Superior temporal gyrus (tissue), 1 donor: ENCODE results near the gene FCER1G.

ENCODE experiments used
- DNase-seq: peaks from one replicate; pipeline ENCODE4 v3.0.0-alpha.2; 2016; ENCODE audit errors: extremely low spot score

Gene FCER1G

DNA sequence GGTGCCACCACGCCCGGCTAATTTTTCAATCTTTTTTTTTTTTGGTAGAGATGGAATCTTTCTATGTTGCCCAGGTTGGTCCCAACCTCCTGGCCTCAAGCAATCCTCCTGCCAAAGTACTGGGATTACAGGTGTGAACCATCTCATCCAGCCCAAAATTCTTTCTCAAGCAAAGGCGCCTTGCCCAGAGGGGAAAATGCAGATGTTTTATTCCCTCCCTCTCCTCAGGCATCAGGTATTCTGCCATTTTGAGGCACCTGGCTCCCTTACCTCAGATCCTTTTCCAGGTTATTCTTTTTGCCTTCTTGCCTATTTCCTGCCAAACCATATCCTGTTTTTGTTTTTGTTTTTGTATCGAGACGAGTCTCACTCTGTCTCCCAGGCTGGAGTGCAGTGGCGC is 26.7 kb upstream of the FCER1G start:
- no peak for DNase-seq

DNA sequence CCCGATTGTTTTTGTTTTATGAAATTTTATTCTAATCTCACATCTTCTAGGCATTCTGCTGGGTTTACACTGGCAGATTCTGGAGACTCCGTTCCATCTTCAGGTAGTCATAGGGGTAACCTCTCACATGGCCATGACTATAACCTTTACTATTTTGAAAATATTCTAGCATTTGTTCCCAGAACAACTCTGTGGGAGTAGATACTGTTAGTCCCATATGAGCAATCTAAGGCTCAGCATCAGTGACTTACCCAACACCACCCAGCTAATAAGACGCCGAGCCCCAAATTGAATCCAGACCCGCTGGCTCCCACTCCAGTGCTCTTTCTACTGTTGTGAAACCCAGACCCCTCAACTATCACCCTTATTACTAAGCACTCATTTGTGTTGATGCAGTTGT is 26.1 kb upstream of the FCER1G start:
- DNase-seq = no peak

DNA sequence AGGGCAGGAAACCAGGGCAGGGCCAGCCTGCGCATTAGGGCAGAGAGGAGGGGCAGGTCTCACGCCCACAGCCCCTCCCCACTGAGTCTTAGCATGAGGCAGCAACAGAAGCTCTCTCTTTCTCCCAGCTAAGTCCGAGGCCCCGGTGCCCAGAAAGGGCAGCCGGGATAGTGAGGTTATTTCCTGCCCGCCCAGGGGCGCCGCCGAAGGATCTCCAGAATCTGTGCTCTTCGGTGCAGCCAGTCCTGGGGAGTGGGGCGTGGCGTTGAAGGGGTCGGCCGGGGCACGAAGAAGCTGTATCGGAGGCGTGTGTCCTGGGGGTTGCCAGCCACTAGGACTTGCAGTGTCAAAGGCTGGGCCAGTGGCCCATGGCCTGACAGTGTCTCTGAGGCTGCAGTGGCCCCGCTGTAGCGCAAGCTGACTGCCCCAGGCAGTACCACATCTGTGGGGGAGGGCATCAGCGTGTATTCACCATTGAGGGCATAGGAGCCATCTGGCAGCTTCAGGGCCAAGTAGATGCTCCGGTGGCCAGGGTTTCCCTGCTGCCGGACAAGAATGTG is 24.1 kb upstream of the FCER1G start:
- peak; percentile 57 for DNase-seq

DNA sequence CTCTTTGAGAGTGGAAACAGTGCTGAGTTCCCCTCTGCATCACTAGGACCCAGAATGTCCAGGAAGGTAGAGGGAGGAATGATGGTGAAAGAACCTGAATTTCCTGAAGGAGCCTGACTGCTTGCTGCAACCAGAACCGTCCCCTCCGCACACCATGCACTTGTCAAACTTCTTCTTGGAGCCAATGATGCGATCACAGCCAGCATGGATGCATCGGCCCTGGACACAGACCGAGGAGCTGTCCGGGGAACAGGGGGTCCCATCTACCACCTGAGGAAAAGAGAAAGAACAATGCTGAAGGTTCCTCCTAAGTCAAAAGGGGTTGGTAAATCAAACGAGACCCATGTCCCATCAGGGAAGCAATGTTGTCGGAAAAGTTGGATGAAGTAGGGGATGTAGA is 23.1 kb upstream of the FCER1G start:
- no peak for DNase-seq

DNA sequence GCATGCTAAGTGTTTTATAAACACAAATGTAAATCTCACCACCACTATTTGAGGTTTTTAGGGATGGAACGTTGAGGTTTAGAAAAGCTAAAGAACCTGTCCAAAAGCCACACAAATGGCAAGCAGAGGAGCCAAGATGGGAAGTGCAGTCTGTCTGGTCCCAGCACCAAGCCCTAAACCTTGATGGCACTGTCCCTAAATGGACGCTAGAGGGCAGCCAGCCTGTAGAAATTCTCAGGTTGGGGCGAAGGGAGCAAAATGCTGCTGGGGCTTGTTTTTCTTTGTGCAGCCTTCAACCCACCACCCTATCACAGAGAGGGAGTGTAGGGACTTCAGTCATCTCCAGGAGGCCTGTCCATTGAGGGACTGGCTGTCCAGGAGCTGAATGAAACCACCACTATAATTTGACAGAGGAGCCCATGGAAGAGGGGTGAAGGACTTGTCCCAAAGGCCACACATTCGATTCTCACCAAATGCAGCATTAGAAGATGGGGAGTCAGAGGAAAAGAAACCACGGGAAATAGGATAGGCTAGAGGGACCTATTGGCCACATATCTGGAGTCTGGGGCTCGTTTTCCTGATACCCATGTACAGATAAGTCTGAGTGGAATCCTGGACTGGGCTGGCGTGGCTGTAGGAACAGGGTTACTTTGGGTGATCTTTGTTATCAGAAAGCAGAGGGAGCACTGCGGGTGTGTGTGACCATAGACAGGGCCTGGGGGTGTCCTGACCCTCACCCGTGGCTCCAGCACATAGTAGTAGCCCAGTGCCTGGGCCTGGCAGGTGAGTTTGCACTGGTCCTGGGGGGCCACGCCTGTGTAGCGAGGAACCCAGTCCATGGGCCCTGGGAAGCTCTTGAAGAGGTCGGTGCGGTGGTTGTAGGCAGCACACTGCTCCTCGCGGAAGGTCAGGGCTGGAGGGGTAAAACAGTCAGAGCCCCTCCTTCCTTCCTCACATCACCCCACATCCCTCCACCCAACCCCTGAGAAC is 22.3 kb upstream of the FCER1G start:
- peak; percentile 91 for DNase-seq

DNA sequence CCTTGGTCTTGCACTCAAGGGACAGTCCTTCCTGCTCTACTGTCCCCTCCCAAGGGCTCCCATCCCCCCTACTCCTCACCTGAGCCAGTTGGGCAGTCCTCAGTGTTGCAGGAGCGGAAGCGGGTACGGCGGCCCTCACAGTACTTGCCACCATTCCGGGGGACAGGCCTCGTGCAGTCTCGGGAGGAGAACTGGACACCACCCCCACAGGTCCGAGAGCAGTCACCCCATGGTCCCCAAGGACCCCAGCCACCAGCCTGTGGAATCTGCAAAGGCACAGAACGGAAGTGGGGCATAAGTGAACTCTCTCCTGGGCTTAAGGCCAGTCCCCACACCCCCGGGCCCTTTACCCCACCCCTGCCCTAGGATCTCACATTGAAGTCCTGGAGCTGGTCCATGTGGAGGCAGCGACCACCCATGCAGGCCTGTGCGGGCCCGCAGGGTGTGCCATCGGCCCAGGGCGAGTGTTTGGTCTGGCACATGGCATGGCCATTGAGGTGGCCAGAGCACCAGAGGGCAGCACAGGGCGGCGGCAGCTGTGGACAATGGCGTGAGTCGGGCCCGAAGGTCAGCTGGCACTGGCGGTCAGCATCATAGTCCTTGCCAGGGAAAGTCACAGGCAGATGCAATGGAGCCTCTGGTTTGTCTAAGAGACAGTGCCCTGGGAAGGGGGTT is 21.4 kb upstream of the FCER1G start:
- DNase-seq = peak; percentile 89

DNA sequence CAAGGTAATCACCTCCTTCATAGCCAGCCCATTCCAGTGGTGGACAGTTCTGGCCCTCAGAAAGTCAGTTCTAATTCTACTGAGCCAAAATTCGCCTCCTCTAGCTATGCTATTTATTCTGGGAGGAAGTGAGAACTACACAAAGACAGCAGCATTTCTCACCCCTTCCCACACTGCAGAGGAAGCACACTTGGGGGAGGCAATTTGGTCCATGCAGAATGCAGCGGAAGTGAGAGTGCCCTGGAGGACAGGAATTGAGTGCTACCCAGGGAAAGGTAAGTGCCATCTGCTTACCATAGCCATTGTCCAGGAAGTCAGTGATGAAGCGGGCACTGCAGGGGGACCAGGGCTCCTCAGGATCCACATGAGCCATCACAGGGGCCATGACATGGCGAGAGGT is 19.9 kb upstream of the FCER1G start:
- peak; percentile 57 for DNase-seq

DNA sequence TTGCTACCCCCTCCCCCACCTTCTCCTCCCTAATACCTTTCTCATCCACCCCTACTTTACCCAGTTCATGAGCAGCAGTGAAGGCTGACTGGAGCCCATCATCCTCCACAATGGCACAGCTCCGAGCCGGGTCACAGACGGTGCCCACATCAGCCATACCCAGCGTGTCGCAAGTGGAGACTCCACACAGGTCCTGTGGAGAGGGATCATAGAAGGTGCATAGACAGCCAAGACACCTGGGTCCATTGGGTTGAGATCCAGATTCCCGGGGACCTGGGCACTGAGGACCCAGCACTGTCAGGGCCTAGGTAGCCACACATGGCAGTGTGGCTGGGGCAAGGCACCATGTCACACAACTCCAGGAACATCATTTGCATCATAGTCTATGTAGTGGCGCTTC is 19.0 kb upstream of the FCER1G start:
- no peak for DNase-seq

DNA sequence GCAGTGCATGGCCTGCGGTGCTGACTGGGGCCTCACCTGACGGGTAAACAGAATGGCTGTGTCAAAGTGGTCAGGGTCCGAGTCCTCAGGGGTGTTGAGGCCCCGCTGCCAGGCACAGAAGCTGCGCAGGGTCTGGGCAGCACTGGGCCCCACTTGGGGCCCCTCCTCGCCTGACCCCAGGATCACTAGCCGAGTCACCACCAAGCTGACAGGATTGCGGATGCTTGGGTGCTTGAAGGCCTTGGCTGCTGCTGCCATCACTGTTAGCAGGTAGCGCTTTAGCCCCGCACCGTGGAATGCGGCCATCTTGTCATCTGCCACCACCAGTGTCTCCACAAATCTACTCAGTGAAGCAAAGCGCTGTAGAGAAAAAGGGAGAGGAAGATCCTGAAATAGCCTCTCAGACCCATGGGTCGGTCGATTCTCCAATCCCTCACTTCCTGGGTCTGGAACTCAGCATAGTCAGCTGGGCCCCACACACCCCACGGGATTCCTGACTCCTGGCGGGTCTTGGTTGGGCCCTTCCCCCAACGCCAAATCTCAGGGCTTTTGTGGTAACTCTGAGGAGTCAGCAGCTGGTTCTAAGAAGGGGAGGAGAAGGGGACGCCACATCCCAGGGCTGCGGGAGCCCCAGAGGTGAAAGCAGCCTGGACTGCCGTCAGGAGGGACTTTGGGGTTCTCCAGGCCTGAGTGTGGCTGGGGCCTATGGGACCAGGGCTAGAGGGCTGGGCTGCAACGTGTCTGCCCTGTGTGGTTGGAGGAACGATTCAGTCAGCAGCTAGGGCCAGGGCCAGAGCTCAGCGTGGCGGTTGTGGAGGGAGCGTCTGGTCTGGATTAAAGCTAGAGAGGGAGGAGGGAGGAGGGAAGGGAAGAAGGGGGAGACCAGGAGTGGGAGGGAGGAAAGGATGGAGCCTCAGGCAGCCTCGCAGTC is 18.3 kb upstream of the FCER1G start:
- no peak for DNase-seq

DNA sequence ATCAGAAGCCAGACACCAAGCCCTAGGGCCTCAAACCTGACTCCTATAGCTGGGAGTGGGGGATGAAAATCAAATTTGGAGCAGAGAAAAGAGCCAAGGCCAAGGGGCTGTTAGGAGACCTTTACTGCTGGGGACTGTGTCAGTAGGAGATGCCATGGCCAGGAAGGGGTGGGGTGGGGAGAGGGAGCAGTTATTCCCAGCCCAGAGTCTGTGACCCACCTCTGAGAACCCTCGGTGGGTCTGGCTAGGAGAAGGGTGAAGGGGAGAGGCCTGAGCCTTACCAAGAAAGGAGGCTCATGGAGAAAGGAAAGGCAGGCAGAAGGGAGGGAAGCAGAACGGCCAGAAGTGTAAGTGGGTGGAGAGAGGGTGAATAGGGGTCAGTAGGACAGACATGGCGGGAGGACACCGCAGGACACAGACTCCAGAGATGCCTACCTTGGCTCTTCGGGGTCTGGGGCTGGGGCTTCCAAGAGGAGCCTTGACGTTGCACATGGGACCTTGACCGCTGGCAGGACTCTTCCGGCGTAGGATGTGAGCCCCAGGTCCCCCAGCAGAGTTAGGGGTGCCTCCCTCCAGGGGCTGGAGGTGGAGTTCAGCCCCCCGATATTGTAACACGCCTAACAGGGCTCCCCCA is 17.4 kb upstream of the FCER1G start:
- DNase-seq = no peak

DNA sequence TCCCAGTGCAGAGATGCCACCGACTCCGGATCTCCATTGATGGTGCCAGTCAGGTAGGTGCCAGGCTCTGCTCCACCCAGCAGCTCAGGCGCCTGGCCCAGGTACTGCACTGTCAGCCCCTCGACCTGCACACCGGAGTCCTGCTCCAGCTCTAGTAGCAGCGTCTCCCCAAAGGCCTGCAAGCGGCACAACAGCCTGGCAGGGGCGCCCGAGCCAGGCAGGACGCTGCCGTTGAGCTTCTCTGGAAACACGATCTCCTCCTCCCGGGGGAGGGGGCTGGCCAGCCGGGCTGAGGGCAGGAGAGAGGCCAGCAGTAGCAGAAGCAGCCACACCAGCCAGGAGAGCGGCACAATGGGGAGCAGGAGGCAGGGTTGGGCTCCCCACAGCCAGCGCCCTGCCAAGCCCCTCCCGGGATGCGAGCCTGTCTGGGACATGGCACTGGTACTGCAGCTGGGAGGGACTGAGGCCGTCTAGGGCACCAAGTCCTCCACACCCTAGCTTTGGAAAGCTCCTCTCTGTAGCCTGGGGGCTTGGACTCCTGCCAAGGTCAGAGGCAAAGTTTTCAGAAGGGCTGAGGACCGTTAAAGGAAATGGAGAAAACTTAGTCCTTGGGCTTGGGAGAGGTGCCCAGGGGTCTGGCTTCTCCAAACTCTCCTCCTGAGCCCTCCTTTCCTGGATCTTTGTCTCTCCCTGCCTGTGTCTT is 16.8 kb upstream of the FCER1G start:
- DNase-seq = no peak

DNA sequence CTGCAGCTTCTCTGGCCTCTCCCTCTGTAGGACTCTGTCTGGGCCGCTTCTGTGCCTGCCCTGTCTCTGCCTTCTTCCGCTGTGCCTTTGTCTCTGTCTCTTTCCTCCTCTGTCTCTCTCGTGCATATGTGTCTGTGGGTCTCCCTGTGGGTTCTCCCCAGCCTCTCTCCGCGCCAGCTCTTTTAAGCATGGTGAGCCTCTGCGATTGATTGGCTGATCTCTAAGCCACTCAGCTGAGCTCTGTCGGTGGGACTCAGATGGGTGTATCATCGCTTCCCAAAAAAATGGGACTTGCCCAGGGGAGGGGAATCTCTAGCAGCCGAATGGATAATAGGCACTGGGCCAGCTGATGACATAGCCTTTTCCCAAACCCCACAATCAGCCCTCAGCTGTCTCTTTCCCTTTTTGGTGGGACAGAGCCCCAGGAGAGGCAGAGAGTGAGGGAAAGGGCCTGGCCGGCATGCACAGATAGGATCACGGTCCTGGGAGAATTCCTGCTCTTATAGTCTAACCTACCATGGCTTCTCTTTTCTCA is 16.1 kb upstream of the FCER1G start, which contains the start of gene ADAMTS4:
ADAMTS4 (minus strand) TSS at position 158 of the 535 bp plus-strand sequence. CDS start 427 bp downstream, outside the sequence.
- peak; percentile 97 for DNase-seq

DNA sequence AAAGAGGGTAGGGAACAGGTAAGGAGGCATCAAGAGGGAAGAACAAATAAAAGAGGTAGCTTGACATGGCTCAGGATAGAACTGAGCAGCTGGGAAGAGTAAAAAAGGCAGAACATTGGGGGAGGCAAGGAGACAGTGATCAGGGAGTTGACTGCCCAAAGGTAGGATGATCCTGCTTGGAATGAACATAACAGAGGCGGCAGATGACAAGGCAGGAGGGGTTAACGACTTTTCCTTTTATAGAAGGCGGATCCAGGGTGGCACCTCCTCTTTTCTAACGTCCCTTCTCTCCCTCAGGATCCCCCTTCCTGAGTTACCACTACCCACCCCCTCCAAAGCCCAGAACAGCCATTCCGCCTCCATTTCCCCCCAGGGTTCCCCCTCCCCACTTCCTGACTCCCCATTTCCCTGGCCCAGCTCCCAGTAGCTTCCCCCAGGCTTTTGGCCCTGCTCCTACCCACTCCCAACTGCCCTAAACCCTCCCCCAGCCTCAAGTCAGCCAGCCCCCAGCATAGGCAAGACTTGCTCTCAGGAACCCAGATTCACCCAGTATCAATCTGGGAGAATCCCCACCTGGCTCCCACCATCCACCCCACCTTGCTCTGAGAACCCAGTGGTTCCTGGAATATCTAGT is 15.5 kb upstream of the FCER1G start:
- no peak for DNase-seq

DNA sequence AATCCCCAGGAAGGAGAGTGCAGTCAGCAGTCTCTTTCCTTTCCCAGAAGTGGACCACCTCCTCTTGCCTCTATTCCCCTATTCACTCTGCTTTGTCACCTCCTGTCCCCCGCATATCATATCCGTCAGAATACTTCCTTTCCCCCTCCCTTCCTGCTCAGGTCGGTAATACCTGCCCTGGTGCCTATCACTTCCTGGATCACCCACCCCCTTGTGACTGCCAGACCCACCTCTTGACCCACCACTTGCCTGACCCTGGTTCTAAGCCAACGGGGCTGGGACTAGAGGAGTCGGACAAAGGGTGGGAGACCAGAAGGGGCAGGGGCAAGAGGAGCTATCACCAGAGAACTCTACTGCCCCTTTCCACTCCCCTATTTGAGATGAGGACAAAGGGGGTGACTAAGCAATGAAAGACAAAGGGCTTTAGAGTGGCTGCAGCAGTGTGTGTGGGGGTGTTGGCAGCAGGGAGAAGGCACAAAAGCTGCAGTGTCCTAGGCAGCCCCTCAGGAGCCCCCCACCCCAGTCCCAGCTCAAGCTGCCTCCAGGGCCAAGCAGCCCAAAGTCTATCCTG is 14.6 kb upstream of the FCER1G start:
- DNase-seq = peak; percentile 88

DNA sequence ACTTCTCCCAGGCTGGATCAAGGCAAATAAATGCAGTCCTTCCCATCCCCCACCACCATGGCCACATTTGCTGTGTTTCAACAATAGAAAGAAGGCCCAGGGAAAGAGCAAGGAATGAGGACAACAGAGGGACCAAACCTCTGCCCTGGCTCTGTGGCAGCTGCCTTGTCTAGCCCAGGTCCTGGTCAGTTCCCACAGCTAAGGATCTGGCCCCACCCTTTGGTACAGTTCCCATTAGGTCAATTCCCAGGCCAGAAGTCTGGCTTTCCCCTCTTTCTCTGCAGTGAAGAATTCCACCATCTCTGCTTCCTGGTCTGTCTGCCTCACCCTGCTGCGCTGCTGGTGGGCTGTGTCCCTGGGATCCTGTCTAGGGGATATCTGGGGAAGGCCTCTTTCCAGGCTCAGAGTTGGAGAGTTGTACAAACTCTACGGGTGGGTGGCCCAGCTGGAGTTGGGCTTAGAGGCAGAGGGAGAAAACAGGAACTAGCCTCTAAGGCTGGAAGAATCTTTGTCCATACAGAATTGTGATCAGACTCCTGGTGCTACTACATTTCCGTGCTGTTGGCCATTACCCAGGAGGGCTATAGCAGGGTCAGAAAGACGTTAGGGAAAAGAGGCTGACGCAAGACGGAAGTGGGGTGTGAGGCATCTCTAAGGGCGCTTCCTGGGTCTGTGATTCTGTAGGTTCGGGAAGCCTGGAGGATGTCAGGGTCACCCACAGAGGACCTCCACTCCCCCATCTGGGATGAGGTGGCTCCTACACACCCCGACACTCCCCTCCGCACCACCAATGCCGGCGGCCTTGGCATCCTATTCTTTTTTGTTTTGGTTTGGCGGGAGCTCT is 13.9 kb upstream of the FCER1G start:
- peak; percentile 68 for DNase-seq

DNA sequence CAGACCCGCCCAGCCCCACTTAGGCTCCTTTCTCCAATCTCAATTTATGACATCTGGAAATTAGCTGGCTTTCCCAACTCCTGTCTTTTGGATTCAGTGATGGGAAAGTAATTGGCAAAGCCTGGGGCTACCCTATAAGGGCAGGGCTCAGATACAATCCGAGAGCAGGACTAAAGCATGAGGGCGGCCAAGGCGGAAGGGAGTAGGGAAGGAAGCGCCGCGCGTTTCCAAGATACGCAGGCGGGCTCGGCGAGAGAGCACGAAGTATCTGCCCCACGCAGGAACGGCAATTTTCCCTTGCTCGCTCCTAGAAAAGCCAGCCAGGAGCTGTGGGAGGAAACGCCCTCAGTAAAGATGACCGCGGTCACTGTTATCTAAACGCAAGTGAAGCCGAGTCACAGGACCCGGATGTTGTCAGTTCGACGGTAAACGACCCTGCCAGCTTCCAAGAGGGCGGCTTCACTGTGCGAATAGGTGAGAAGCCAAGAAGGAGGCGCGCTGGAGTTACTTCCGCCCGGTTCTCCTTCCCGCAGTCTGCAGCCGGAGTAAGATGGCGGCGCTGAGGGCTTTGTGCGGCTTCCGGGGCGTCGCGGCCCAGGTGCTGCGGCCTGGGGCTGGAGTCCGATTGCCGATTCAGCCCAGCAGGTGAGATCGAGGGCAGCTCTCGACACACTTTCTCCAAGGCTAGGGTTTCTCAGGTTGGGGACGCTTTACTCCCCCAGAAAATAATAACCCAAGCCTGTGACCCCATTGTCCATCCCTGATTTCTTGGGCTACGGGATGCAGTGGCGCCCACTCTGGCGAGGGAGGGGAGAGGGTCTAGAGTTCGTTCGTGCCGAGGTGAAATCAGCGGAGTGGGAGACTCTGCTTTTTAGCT is 13.0 kb upstream of the FCER1G start, which contains the start of gene NDUFS2:
NDUFS2 (plus strand) TSS at position 532 of the 877 bp plus-strand sequence; CDS start at position 551, 19 bp downstream.
- peak; percentile 100 for DNase-seq
